Inflammatory macrophage (primary cell): ENCODE measurements around the gene C13orf46.

ENCODE experiments used
- DNase-seq, 2 donors: peaks; one replicate each; pipeline ENCODE4 v3.0.0-alpha.2; 2020 to 2022

Gene C13orf46

DNA sequence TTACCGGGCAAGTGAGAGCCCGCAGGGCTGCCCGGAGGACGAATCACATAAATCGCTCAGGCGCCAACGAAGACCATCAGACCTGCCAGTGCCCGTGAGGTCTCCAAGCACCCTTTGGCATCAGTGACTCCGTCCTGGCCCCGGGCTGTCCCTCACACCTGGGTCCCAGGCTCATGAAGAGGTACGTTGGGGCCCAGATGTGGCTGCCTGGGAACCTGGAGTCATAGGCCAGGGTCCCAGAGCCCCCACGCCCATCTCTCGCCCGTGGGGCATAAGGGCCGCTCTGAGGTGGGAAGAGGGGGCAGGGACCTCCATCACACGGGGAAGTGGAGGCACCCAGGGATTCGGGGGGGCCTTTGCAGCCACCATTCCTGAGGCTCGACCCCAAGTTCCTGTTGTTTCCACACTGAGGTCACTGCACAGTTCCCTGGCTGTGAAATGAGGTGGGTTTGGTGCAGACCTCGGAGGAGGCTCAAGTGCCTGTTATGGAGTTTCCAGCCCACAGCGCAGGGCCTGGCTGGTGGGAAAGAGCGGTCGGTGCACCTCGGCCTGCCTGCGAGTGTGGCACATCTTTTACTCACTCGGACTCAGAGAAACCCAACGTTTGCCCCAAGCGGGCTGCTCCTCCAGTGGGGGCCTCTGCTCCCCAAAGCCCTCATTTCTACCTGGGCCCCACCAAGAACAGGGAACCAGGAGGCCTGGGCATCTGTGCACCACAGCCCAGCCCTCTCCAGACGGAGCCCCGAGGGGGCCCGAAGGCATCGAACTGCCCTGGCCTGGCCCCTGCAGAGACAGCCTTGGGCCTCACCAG, 35.9 kb upstream of the C13orf46 start:
- no peak for DNase-seq

DNA sequence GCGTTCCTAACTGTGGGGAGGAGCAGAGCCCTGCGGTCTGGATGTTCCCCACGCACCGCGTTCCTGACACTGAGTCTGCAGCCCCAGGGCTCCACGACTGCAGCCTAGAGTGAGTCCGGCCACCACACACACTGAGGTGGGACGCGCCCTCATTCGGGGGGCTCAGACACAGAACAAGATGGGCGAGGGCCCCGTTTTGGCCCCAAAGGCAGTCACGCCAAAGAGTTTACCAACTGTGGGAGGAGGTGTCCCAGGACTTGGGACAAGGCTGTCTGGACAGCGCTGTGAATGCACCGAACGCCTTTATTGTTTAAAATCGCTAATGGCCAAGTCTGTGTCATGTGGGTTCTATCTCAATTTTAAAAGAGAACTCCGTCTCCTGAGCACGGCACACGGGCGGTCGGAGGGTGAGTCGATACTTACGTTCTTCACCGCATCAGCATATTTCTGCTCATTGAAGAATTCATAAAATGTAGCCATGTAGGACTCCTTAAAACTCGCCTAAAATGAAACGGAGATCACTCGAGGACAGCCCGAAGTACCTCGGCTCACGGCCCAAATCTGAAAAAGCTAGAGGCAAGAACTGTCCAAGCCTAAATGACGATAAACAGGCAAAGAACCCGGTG, 35.2 kb upstream of the C13orf46 start:
- no peak for DNase-seq

DNA sequence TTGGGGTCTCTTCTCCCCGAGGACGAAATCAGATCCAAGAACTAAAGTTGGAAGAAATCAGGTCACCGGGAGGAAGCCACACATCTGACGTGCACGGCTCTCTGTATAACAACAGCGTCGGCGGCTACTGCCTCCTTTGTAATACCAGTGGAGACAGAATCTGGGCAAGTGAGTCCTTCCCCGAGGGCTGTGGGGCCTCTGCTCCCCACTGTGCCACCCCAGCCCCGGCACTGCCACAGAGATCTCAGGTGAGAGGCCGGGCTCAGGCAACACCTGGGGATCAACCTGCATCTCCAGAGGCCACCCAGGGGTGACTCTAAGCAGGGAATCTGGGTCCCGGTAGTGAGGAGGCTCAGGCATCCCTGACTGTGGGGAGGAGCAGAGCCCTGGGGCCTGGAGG, 33.7 kb upstream of the C13orf46 start:
- no peak for DNase-seq

DNA sequence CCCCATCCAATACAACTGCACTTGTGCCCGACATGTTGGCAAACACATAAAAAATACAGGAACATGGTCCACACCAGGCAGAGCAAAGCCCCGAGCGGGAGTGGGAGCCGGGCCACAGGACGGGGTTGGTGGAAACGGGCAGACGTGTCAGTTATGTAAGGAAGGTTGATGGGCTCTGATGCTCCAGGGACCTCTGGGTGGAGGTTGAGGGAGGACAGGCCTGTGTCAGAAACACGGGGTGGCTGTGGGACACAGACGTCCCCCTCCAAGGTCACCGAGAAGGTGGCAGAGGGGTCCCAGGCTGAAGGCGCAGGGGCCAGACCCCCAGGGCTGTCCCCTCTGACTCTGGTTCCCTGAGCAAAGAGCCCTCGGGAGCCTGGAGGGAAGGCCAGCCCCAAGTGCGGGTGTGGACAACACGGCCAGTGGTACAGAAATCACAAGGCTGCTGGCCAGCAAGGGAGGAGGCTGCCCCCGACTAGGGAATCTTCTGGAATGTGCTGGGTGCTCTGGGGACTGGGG, 31.4 kb upstream of the C13orf46 start:
- no peak for DNase-seq

DNA sequence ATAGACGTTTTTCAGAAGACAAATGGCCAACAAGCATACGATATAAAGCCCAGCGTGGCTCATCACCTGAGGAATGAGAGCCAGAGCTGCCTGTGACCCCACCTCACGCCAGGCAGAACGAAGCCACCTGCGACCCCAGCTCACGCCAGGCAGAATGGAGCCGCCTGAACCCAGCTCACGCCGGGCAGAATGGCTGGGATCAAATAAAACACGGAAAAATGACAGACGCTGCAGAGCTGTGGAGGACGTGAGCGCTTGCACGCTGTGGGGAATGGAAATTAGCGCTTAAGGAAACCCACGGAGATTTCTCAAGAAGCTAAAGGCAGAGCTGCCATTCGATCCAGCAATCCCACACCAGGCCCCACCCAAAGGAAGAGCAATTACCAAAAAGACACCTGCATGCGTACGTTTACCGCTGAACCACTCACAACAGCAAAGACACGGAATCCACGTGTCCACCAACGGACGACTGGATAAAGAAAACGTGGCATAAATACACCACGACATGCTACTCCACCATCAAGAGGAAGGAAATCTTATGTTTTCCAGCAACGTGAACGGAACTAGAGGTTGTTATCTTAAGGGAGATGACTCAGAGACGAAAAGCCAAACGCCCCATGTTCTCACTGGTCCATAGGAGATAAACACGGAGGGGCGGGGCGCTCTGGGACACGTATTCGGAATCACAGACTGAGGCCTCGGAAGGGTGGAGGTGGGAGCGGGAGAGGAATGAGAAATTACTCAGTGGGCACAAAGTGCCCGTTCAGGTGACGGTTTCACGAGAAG, 30.7 kb upstream of the C13orf46 start:
- DNase-seq: no peak

DNA sequence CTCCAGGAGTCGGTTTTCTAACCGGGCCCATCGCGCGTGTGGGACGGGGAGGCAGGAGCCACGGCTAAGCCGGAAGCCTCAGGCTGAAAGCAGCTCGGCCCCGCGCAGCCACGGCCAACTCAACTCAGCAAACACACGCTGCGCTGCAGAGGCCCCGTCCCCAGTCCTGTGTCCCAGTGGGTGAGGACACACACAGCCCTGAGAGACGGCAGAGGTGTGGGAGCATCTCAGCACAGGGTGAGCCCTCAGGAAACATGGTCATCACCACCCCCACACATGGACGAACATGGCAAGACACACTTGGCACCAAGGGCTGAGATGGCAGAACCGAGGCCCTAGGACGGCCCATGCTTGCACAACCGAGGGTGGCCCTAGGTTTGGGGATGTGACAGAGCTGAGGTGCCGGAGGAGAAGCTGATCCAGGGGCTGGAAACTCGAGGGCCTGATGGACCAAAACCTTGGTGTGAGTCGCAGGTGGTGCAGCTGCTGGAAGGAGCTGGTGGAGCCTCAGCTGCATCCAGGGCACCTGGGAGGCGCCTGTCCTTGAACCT, 29.0 kb upstream of the C13orf46 start:
- DNase-seq: no peak

DNA sequence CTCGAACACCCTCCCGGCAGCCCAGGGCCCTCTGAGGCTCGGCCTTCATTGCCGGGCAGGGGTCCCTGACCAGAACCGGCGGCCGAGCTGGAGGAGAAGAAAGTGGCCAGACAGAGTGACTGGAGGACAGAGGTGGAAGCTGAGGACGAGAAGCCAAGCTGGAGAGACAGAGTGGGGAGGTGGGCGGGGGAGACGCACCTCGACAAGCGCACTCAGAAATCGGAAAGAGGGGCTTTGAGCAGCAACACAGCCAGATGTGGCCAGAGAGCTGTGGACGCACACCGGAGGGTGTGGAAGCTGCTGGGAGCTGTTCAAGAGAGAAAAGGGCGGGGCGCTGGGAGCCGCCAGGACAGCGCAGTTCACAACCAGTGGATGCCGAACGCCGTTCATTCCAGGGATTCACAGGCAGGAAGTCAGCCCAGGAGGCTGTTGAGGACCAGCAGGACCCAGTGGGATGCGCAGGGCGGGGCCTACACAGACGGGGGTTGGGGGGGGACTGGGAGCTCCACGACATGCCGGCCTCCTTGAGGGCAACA, 28.2 kb upstream of the C13orf46 start:
- no peak for DNase-seq

DNA sequence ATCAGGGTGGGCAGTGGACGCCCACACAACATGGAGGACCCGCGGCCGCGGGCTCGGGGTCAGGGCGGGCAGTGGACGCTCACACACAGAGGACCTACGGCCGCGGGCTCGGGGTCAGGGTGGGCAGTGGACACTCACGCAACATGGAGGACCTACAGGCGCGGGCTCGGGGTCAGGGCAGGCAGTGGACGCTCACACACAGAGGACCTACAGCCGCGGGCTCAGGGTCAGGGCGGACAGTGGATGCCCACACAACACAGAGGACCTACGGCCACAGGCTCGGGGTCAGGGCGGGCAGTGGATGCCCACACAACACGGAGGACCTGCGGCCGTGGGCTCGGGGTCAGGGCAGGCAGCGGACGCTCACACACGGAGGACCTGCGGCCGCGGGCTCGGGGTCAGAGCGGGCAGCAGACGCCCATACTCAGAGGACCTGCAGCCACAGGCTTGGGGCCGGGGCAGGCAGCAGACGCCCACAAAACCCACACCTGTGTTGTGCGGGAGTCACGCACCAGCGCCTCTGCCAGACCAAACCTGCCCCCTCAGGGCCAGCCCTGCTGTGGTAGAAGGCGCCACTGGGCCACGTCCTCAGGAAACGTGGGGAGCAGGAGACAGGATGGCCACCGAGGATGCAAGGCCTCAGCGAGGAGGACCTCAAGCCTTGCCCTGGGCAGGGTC, 27.6 kb upstream of the C13orf46 start:
- DNase-seq: no peak

DNA sequence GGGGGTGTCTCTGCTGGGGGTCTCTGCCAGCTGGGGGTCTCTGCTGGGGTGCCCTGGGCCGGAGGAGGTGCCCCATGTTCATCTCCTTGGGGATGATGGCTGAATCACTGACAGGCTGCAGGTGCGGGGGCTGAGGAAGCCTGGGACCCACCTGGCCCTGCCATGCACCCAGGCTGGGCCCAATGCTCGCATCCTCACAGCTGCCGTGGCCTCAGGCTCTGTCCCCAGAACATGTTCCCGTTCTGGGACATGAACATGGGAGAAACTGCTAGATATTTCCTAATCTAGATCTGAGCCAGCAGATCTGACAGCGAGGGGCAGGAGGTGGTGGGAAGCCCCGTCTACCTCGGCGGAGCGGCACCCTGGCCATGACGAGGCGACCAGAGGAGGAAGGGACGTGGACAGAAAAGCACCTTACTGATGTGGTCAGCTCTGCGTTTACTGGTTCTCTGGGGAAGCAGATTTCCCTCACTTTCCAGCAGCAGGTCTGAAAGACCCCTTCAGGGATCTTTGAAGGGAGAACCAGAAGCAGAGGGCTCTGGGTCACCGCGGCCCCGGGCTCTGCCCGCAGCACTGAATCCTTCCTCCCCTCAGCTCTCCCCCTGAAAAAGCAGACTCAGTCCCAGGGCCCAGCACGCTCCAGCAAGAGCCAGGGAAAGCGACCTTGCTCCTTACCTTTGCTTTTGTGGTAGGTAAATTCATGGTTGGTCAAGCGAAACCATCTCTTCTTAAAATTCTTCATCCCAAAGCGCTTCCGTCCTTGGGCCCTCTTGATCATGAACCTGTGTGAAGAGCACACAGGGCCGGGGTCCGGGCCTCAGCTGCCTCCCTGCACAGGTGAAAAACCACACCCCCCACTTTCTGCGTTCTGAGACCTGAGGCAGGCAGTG, 26.5 kb upstream of the C13orf46 start:
- DNase-seq: no peak

DNA sequence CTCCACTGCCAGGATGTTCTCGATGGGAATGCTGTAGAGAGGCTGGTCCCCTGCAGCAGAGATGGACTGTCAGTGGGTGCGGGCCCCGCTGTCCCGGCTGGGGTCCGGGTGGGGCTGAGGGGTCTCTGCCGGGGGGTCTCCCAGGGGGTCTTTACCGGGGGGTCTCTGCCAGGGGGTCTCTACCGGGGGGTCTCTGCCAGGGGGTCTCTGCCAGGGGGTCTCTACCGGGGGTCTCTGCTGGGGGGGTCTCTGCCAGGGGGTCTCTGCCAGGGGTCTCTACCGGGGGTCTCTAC, 25.7 kb upstream of the C13orf46 start:
- DNase-seq: no peak

DNA sequence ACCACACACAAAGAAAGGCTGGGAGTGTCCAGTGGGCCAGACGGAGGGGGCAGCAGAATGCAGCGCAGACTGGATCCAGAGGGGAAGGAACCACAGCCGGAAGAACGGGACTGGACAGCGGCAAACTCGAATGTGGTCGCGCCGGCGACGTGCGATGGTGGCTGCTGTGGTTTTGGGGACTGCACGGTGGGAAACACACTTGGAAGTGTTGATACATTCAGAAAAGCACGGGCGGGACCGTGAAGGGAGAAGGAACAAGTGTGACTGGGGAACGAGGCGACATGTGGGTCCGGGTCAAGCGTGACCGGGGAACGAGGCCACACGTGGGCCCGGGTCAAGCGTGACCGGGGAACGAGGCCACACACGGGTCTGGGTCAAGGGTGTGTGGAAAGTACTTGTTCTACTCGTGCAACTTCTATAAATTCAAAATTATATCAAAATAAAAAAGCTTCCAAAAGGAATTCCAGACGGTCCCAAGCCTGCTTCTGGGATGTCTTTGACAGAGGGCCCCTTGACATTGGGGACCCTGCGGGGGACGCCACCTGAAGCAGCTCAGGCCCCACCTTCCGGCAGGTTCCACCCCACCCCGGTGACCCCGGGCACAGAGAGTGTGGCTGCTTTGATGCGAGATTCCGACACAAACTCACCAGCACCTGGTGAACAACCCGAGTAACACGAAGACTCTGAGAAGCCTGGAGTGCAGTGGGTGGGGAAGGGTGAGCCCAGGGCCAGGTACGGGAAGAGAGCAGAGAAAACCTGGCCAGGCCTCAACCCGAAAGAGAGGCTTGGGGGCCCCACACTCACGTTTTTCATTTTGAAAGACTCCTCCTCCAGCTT, 25.1 kb upstream of the C13orf46 start:
- no peak for DNase-seq

DNA sequence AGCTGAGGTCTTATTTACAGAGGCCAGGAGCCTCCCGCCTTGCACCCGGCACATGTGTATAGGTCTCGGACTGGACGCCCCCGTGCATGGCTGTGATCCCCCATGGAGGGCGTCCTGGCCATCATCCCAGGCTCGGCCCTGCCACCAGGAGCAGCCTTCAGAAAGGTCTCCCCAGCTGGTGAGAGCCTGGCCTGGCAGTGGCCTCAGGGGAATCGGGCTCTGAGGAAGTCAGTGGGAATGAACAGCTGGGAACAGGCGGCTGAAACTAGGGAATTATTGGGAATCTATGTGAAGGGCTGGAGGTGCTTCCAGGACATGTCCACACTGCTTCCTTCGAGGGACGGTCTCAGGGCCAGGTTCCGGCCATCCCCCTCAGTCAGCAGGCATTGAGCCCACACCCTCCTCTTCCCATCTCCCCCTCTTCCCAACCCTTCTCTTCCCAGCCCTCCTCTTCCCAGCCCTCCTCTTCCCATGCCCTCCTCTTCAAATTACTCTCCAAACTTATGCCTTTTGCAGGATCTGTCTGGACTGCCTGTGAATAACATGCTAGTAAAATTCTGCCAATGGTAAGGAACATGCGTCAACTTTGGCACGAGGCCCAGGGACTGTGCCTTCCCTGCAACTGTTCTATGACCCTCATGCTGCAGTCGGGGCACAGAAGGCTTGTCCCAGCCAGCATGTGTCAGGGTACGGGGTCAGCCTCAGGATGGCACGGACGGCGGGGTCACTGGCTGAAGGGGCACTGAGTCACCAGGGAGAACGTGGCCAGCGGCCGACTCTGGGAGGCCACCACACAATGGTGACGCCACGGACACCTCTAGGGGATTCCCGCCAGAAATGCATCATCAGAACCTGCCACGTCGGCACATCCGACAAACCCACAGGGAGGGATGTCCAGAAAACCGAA, 24.2 kb upstream of the C13orf46 start:
- DNase-seq: no peak

DNA sequence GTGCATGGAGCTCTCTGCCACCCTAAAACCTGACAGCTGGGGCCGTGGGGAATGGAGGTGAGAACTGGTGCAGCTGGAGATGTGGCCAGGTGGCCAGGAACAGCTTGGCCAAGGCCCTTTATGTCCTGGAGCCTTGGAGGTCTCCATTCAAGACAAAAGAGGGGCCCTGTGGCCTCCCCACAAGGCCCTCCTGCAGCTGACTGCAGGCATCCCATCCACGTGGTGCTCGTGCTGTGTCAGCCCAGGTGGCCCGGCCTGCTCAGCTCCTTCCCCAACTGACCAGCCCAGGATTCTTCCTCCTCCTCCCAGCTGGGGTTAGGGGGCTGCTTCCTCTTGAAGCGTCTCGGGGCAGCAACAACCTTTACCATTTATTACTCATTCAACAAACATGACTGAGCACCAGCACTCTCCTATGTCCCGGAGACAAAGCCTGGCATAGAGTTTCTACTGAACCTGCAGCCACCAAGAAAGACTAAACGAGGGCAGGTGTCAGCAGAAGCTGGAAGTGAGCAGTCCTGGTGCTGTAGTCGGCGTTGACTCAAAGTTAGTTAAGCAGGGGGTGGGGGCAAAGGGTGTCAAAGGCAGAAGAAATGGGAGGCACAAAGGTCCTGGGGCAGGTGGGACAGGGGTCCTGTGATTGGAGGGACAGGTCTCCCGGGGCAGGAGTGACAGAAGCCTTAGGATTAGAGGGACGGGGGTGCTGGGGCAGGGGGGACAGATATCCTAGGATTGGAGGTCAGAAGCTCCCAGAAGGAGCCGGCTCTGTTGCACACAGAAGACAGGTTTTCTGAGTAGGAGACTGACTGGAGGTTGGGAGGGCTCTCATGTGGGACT, 23.3 kb upstream of the C13orf46 start:
- DNase-seq: no peak

DNA sequence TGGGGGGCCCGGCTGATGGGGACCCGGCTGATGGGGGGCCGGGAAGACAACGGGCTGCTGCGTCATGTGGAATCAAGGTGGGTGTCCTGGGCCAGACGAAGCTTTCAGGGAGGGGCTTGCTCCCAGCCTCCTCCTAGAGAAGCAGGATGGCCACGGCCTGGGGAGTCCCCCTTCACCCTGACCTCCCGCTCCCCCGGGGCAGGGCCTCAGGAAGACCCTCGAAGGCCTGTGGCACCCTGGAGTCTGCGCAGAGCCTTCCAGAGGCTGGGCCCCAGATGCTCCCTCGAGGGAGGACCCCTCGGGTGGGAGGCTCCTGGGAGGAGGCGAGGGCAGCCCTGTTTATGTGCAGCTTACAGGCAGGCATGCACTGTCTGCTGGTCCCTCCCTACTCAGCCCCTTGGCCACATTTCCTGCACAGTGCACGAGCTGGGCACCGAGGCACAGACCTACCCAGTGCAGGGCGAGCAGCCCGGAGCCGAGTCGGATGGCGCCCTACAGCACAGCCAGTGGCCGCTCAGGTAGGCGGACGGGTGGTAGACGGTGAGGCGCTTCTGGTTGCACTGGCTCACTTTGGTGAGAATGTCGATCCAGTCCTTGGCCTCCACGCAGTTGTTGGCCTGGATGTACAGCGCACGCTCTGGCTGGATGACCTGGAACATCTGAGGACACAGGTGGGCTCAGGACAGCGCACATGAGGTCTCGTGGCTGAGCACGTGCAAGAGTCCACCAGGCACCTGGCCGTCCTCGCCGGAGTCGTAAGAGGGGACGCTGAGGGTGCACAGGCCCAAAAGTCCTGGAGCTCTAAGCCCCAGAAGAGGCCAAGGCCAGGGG, 22.4 kb upstream of the C13orf46 start:
- DNase-seq: no peak

DNA sequence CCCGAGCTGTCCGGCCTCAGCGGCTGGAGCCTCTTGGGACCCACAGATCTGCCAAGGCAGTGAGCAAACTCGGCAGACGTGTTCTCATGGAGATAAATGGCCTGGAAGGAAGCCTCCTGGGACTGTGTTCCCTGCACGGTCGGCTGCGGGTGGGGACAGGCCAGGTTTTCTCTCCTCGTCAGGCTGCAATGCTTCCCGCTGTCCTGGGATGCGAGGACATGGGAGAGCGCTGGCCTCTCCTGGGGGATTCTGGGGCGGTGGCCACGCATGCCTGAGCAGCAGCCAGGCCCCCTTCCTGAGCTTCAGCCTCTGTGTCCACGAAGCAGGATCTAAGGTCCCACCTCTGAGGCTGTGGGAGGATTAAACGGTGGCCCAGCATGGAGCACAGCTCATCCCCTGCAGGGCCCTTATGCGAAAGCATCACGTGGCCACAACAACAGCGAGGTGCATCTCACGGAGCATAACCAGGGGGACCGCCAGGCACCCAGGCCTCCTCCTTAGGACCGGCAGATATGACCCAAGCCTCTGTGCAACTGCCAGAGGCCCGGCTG, 21.2 kb upstream of the C13orf46 start:
- no peak for DNase-seq

DNA sequence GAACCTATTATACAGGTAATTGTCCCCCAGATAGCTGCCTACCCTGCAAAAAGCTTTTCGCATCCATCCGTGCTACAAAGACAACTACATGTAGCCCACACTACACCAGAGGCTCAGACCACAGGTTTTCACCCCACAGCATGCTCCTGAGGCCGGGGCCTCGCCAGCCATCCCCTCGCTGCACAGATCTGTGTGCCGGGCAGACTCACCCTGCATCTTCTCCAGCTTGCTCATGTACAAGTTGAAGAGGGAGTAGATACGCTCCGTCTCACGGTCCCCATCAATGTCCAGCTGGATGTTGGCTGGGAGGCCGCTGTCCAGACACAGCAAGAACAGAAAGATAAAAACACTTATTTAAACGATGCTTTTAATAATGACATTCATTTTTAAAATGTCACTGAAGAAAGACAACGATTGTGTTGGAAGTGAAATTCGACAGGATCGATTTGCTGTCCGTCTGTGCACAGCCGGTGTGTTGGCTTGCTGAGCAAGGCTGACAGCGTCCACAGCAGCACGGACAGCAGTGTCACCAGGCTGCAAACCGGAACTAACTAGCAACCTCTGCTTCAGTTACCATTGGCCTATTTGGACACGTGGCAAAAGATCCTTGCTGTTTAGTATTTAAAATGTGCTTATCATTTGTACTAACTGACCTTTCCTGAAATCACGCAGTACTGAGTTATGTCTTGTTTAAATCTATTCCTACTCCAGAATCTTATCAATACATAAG, 18.6 kb upstream of the C13orf46 start:
- DNase-seq: no peak
